ENCODE results near the gene FAM237B. TPM values are rescaled to one million over a fixed set of nuclear protein-coding genes. Genes with fewer than 3 reads are reported as not detected.

Gene FAM237B
- total and polyA plus RNA-seq, 2 of the 13 experiments (the other 11 are each of a cell fraction or from before 2014, with no cell fraction given) = not detected

- no peak for TF ChIP-seq IKZF5 (CRISPR knock-in tag; IDR thresholded peaks at IDR 0.05)
Measured at GRCh38 chr7:90334193-90334843, 13.2 kb upstream of the FAM237B start (continued).

GRCh38 chr7:90326500-90326899, 5.4 kb upstream of the FAM237B start:
- intact Hi-C loops (cut with micrococcal nuclease; ENCODE audit: unreplicated experiment) (no loop called here), in situ Hi-C loops (cut with HindIII; ENCODE audit: extremely low pct_ligation_motif_present, low pct_unique_long_range_greater_than_20kb) (no loop called here)
- Histone ChIP-seq H3K79me2 (ENCODE audit: insufficient read depth, low read length) (no peaks in the 10 kb centered on the region), H3K4me1 (ENCODE audit: insufficient read depth, low read length) (no peaks in the 10 kb centered on the region), H3K9ac (ENCODE audit: insufficient read depth, low read depth, low read length) (no peak overlapping the region), H3K9me3 (ENCODE audit: low read length) (no peaks in the 10 kb centered on the region), H3K36me3 (replicated peaks in 1 of 2; ENCODE audit: control insufficient read depth in 1 of 2, insufficient read depth in 2 of 2, low read length in 2 of 2) (no peaks in the 10 kb centered on the region), H3K27ac (ENCODE audit: extremely low read length, insufficient read depth, low read length) (no peak overlapping the region), H4K20me1 (ENCODE audit: insufficient read depth, low read length) (no peaks in the 10 kb centered on the region), H3K4me3 (replicated peaks in 1 of 3; ENCODE audit: insufficient read depth in 1 of 3, low read depth in 2 of 3, low read length in 3 of 3) (no peak overlapping the region), H2AFZ (ENCODE audit: low read length) (no peak overlapping the region), H3K27me3 (ENCODE audit: control insufficient read depth in 1 of 2, insufficient read depth in 2 of 2, low read length in 2 of 2) (peaks cover 0 to 9% of the 10 kb centered on the region in 2 experiments; a peak in 2 of 5 replicates), H3K4me2 (ENCODE audit: low read depth, low read length) (no peak overlapping the region)
- ChIA-PET CTCF (ENCODE audit: low intra/inter-chr PET ratio, low total read pairs) (no interaction called here), POLR2A (no interaction called here)
- WGBS (ENCODE audit: low lambda C conversion rate) = 0% methylated on average over 1 of the region's 1 CpG
- BruUV-seq (replicated peaks) = no TSS peak
- FAIRE-seq = no peak
- no peak for ATAC-seq
- DNase-seq (ENCODE audit: low spot score) = no peak
- no peak for TF ChIP-seq HMGXB3 (CRISPR knock-in tag; IDR thresholded peaks at IDR 0.05; ENCODE audit: borderline replicate concordance)
- TF ChIP-seq RELA (CRISPR knock-in tag; IDR thresholded peaks at IDR 0.05) = no peak
- TF ChIP-seq PCBP1 (IDR thresholded peaks at IDR 0.05; ENCODE audit: borderline replicate concordance, low read depth, low read length) = 0 out of 2 replicates have a peak, but pooled peaks have one; percentile 75
- TF ChIP-seq RBFOX2 (IDR thresholded peaks at IDR 0.05; ENCODE audit: low read depth, low read length) = no peak
- no peak for TF ChIP-seq ZNF570 (CRISPR knock-in tag; IDR thresholded peaks at IDR 0.05; ENCODE audit: borderline replicate concordance)
- TF ChIP-seq SP2 (CRISPR knock-in tag; IDR thresholded peaks at IDR 0.05) = no peak
- peak; percentile 99 for TF ChIP-seq HNRNPK (IDR thresholded peaks at IDR 0.05; ENCODE audit: low read depth, low read length, poor library complexity, severe bottlenecking)
- no peak for TF ChIP-seq HCFC1 (IDR thresholded peaks at IDR 0.05; ENCODE audit: low read depth, low read length)
- no peak for TF ChIP-seq JUN (CRISPR knock-in tag; IDR thresholded peaks at IDR 0.05)
- no peak for TF ChIP-seq FOXA1 (IDR thresholded peaks at IDR 0.05)
- no peak for TF ChIP-seq FOXA1 (CRISPR knock-in tag; IDR thresholded peaks at IDR 0.05)
